Hindlimb muscle (tissue), 1 donor: ENCODE measurements around the gene PCDH1. TPM values are rescaled to one million over a fixed set of nuclear protein-coding genes. Genes with fewer than 3 reads are reported as not detected.
"Not testable (repeated sequence)": the region's sequence is repeated elsewhere in the genome, so short reads cannot be mapped to it uniquely, and the experiment has no call there.

Experiments
- DNase-seq: peaks from one replicate; pipeline ENCODE4 v3.0.0-alpha.2; 2013
- polyA plus RNA-seq: library from polyadenylated mRNA; unstranded; fragments of 120-200 nt; gene quantifications from one replicate; pipeline ENCODE4 v1.2.1, GENCODE V29; 2013; ENCODE audit not compliant: insufficient read length

Gene PCDH1
- polyA plus RNA-seq, 1 donor, result 18.8 TPM

DNA sequence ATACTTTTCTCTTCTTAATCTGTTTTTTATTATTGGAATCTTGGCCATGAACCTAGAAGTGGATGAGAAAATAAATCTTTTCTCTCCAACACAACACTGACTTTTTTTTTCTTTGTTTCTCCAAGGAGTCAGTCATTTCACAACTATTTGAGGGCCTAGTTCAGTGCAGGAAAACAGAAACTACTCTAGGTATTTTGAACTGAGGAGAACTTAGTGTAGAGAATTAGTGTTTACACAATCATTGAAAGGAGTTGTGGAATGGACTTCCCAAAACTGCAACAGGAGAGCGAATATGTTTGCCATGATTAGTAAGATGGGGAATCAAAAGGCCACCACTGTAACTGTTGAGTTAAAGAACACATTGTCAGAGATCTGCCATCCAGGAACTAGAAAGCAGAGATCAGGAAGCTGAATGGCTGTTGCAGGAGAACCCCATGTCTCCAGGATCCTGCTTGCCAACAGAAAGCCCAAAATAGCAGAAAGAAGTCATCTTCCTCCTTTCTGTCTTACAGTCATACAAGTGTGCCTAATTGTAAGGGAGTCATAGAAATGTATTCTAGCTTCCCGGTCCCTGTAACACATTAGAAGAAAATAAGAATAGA is 20.3 kb upstream of the PCDH1 start:
- no peak for DNase-seq

GRCh38 chr5:141897425-141897824 is 19.2 kb upstream of the PCDH1 start:
- DNase-seq, result no peak

GRCh38 chr5:141890429-141890828 is 12.2 kb upstream of the PCDH1 start:
- not testable (repeated sequence) for DNase-seq

- DNase-seq, result no peak
Measured at GRCh38 chr5:141889282-141889871, 11.2 kb upstream of the PCDH1 start.

DNA sequence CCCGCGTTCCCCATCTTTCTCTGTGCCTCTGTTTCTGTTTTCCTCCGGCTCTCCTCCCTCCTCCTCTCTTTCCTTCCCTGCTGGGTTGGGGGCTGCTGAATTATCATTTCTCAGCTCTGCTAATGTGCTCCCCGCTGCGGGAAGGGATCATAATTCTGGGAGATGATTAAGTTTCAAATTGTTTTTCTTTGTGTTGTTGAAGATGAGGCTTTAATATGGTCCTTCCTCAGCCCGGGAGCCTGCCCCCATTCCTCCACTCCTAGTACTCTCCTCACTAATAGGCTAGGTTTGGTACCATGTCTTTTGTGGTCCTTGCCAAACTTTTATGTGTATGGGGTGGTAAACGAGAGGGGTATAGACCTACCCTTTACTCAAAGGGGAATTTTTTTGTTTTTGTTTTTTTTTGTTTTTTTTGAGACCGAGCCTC is 5.7 kb upstream of the PCDH1 start:
- no peak for DNase-seq

DNA sequence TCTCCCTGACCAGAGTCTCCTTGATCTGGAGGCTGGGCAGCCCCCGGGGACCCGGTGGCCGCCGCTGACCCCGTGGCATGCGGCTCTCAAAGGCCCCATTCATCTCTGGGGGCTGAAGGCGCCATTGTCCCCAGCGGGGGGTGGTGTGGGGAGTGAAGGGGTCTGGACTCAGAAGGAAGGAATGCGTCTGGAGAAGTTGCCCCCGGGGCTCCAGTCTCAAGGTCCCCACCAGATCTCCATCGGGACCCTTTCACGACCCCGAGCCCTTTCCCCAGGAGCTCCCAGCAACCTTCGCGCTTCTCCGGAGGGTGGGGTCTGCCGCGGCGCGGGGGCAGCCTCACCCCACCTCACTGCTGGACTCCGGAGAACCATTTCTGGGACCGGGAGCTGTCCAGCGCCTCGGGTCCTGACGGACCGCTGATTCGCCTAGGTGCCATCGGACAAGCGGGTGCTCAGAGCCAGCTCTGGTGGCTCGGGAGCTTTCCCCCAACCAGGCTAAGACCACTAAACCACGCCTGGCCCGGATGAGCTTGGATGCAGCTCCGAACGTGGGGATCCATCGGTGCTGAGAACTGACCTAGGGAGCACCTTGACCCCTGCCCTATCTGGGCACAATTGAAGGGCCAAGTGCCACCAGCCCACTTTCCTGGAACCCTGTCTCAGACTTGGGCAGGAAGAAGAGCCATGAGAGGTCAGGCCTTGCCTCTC is 5.1 kb upstream of the PCDH1 start:
- peak; percentile 44 for DNase-seq

- DNase-seq, result no peak
Measured at GRCh38 chr5:141882594-141883183, 4.5 kb upstream of the PCDH1 start.

DNA sequence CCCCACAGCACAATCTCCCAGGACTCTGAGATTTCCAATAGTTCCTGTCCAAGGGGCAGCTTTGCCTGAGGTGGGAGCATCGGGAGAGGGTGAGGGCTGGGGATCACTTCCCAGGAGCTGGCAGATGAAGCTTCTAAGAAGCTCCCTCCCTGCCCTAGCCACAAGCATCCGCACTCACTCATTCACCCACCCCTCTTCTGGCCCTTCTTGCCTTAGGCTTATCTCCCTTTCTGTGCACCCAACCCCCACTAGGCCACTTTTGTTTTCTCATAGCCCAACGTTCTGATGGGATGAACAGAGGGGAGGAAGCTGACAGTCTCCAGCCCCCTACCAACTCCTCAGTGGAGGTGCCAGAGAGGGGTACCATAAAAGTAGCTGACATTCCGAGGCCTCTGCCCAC is 3.7 kb upstream of the PCDH1 start:
- no peak for DNase-seq

DNA sequence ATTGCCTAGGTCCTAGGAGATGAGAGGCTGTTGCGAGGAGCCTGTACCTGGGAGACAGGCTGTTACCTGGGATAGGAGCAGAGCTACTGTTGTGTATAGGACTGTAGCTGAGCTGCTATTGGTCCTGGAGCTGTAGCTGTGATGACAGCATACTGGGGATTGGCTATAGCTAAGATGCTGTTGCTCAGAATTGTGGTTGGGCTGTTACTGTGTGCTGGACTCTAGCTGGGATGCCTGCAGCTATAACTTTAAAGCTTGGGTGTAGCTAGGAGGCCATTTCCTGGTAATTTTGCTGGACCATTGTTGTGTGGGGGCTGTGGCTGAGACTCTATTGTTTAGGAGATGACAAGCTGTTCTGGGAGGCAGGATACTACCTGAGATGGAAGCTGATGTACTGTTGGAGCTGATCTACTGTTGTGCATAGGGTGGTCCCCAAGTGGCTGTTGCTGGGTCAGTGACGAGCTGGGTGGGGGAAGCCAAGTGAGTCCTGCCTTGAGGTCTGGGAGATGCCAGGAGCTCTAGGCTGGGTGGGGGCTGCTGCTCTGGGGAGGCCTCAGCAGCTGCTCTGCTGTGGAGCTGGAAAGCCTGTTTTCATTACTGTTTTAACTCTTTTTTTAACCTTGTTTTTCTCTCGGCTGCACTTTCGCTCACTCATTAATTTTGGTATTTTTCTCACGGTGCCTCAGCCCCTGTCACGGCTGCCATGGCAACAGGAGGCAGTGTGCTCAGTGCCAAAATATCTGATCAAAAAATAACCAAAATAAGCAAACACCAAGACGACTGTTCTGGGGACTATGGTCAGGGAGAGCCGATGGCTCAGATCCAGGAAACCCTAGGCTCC is 3.0 kb upstream of the PCDH1 start:
- no peak for DNase-seq

DNA sequence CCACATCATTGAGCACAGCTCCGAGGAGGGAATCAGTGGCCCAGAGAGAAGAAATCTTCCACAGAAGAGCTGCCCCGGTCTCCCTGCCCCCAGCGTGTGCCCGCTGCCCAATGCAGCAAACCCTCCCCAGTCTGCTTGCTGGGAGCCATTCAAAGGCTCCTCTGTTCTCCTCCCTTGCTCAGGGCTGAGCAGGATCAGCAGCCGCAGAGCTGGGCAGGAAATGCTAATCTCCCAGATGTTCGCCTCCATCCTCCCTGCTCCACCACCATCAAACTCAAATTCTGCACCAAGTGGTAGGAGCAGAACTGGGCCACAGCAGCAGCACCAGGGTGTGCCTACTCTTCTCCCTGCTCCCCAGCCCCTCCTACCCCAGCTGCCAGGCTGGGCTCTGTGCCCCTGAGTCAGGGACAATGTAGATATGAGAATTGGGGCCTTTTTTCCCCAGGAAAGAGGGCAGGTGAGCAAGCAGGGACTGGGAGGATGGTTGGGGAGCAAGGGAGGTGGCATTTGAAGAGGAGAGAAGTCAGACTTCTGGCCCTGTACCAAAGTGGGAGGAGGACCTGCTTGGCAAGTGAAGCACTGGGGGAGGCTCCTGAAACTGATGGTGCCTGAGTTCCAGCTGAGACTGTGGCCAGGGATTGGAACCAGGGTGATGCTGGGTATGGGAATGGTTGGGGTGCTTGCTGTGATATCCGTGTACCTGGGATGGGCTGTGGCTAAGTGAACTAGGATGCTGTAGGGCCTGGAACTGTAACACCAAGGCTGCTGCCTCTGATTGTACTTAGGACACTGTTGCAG is 1.9 kb upstream of the PCDH1 start:
- DNase-seq, result no peak

DNA sequence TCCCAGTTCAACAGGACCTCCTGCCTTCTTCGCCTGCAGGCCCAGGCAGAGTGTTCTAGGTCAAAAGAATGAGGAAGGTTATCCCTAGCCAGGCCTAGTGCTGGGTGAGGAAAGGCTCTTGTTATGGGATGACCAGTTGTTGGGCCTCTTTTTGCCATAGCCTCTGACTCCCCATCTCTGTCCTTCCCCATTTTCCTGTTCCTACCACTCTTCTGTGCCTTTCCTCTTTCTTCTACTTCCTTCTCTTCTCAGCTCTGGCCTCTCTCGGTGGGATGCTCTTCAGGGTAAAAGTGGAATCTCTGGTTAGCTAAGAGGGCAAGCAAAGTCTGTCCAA is 1.2 kb upstream of the PCDH1 start:
- no peak for DNase-seq

DNA sequence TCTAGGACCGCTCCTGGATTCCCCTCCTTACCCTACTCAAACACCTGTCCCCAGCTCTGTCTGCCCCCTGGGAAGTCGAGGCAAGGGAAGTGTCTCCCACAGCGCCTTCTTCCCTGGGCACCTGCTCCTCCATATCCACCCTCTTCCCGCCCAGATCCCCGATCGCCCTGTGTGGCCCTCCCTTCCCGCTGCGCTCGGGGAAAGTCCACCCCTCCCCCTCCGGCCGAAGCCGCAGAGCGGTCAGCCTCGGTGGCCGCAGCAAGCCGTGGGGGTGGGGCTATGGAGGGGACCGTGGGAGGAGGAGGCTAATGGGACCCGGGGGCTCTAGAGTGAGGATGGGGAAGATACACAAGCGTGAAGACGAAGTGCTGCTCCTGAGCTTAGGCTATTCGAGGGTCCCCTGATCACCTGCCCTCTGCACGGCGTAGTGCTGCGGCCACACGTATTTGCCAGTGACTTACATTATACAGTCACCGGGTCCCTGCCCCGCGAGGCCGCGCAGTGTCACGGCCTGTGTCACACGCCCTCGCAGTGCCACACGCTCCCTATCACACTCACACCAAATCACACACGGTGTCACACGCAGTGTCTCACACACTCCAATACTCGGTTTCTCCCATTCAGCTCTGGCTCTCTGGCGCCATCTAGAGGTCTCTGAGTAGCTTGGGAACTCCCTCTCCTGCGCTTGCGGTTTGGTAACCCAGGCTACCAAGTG is 658 bp upstream of the PCDH1 start:
- DNase-seq, result peak; percentile 90

- DNase-seq, result no peak
Measured at GRCh38 chr5:141877356-141878185, 639 bp downstream of the PCDH1 start.

DNA sequence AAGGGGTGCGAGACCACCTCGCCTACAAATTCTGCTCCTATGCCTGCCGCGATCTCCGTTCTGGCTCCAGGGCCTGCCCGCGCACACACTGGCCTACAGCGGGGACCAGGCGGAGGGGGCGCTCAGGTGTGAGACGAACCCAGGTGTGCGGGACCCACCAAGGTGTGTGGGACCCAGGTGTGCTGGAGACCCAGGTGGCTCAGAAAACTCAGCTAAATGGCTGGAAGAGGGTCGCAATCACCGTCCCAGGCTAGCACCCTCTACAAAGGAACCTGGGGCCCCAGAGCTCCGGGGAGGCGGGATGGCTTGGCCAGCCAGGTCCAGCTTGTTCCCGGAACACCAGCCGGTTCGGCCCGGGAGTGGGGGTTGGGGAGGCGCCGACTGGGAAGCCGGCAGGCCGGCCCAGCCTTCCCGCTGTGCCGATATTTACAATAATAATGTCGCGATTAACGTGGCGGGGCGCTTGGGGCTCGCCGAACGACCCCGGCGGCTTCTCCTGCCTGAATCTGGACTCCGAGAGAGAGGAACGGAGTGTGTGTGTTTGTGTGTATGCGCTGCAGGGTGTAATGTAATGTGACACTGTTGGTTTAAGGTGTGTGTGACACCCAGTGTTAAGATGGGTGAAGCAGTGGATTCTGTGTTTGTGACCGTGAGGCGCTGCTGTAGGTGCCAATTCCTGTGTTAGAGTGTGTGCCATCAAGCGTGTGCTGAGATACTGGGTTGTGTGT is 1.4 kb downstream of the PCDH1 start:
- no peak for DNase-seq

- DNase-seq, result no peak
Measured at GRCh38 chr5:141875795-141876627, 2.2 kb downstream of the PCDH1 start.

DNA sequence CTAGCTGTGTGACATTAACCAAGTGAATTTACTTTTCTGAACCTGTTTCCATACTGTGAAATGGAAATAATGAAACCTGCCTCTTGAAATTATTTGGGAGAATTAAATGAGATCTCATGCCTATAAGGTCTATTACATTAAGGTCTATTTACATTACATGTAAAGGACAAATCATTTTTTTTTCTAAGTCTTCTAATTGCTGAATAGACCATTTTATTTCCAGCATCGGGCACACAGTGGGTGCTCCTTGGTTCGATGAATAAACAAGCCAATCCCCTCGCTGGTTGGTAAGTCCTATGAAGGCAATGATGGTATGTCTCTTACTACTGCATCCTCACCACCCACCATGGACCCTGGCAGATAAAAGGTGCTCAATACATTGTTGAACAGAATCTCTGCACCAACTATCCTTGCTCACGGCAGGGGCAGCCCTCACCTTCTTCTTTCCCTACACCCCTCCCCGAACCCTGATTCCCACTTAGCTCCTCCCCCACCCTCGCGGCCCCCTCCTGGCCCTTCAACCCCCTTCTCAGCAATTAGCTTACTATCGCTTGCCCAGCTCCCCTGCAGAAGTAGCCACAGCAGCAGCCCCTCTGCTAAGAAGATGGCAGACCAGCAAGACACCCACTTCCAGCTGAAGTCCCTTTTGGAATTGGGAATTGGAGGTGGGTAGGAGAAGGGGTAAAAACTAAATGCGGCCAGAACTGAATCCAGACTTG is 3.0 kb downstream of the PCDH1 start:
- DNase-seq, result no peak

DNA sequence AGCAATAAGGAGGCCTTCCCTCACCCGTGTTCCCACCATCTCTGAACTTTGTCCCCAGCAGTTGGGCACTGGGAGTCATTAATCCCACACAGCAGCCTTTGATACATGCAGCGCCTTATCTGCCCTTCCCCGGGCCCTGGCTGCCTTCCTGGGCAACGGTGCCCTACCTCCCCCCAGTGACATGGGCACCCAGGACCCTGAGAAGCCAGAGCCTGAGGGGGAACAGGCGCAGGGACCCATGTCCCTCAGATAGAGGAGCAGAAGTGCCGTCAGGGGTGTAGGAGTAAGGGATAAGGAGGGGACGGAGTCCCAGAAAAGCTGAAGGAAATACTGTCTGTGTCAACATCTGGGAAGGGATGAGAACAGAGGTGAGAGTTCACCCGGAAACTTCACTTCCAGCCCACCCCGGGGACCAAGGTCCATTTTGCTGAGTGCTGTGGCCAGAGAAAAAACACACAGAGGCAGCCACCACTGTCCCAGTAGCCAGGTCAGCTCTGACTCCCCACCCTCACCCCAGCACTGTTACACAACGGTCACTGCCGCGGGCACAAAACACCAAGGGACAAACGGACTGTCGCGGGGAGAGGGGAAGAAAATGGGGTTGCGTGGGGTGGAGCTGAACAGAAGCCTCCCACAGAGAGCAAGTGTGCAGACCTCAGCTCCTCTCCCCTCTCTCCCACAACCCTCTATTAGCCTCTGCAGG is 3.8 kb downstream of the PCDH1 start:
- DNase-seq, result no peak

GRCh38 chr5:141873933-141874261 is 4.3 kb downstream of the PCDH1 start:
- DNase-seq, result no peak
